ENCODE measurements around the gene RIN3.

DNA sequence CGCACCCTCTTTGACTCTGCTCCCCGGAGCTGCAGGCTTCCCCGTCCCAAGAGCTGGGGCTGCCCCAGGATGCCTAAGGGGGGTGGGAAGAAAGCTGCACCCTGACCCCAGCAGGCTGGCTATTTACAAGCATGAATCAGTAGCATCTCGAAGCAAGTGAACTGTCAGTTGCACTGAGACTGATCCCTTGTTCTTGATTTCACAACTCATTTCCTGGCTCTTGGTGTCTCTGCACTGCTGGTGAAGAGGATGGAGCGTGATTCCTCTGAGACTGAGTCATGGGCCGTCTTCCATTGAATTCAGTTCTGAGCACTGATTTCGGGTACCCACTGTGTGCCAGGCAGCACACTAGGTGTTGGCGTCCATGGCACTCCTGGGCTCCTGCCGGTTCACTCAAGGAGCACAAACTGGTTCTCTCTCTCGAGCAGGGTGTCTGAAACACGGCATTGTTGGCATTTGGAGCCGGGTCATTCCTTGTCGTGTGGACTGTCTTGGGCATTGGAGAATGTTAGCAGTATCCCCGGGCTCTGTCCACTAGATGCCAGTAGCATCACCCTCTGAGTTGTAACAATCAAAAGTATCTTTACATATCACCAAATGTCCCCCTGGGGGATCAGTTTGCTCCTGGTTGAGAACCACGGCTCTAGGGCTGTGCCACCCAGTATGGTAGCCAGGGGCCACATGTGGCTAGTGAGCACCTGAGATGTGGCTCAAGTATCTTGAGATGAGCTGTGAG, 86.9 kb downstream of the RIN3 start:
- TF ChIP-seq, protein P1, sequence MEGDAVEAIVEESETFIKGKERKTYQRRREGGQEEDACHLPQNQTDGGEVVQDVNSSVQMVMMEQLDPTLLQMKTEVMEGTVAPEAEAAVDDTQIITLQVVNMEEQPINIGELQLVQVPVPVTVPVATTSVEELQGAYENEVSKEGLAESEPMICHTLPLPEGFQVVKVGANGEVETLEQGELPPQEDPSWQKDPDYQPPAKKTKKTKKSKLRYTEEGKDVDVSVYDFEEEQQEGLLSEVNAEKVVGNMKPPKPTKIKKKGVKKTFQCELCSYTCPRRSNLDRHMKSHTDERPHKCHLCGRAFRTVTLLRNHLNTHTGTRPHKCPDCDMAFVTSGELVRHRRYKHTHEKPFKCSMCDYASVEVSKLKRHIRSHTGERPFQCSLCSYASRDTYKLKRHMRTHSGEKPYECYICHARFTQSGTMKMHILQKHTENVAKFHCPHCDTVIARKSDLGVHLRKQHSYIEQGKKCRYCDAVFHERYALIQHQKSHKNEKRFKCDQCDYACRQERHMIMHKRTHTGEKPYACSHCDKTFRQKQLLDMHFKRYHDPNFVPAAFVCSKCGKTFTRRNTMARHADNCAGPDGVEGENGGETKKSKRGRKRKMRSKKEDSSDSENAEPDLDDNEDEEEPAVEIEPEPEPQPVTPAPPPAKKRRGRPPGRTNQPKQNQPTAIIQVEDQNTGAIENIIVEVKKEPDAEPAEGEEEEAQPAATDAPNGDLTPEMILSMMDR (IDR thresholded peaks at IDR 0.05), result no peak
- no peak for TF ChIP-seq POLR2A (IDR thresholded peaks at IDR 0.05)
